ENCODE measurements around the gene EXT2. TPM values are rescaled to one million over a fixed set of nuclear protein-coding genes. Genes with fewer than 3 reads are reported as not detected.

EXT2 gene
- total RNA-seq, 2 donors from 2014 or later: 76.5 to 96.7 TPM

DNA sequence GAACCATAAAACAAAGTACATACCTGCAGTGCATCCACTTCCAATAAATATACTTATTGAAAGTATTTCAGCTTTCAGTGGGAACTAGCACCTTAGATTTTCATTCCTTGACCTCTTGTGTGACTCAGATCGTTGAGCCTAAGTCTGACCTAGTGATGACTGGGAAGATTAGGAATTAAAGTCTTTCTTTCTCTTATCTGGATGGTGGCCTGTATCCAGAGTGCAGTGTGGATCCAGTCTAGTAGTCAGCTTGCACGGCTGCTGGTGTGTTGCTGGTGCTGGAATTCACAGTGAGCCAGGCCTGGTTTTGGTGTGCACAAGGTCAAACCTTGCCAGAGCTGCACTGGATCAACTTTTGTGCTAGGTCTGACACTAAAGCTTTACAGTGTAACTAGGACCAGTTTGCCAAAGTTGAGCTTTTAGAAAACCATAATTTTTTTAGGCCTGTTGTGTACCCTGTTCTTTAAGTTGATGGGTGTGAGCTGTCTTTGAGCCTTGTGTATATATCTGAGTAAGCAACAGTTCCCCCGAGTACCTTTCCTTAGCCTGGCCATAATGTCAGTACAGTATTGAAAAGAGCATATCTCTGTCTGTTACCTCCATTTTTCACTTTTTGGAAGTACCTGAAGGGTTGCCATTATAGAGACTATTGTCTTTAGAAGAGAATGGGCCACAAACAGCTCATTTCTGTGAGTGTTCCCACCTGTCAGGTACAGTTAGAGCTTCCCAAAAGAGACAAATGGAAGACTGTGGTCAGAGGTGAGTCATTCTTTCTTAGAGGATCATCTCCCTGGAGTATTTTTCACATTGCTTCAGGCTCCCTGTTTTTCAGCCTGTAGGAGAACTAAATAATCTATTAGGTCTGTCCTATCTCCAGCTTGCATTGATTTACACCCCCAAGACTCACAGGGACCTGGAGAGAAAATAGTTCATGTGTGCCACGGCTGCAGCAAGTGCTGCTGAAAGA lies 124.6 kb downstream of the EXT2 start:
- WGBS: 73% methylated on average over 4 of the region's 4 CpGs
- intact Hi-C loops (cut with DNase I): no loop called here
- TF ChIP-seq, protein P1, sequence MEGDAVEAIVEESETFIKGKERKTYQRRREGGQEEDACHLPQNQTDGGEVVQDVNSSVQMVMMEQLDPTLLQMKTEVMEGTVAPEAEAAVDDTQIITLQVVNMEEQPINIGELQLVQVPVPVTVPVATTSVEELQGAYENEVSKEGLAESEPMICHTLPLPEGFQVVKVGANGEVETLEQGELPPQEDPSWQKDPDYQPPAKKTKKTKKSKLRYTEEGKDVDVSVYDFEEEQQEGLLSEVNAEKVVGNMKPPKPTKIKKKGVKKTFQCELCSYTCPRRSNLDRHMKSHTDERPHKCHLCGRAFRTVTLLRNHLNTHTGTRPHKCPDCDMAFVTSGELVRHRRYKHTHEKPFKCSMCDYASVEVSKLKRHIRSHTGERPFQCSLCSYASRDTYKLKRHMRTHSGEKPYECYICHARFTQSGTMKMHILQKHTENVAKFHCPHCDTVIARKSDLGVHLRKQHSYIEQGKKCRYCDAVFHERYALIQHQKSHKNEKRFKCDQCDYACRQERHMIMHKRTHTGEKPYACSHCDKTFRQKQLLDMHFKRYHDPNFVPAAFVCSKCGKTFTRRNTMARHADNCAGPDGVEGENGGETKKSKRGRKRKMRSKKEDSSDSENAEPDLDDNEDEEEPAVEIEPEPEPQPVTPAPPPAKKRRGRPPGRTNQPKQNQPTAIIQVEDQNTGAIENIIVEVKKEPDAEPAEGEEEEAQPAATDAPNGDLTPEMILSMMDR (IDR thresholded peaks at IDR 0.05): no peak
- Histone ChIP-seq H3K9me3 (no peaks in the 10 kb centered on the region), H3K27ac (no peak overlapping the region), H3K4me3 (no peak overlapping the region), H3K27me3 (replicated peaks; ENCODE audit: insufficient read depth) (no peaks in the 10 kb centered on the region), H3K36me3 (no peaks in the 10 kb centered on the region), H3K4me1 (replicated peaks) (no peaks in the 10 kb centered on the region)
- no peak for DNase-seq (ENCODE audit: low spot score)

DNA sequence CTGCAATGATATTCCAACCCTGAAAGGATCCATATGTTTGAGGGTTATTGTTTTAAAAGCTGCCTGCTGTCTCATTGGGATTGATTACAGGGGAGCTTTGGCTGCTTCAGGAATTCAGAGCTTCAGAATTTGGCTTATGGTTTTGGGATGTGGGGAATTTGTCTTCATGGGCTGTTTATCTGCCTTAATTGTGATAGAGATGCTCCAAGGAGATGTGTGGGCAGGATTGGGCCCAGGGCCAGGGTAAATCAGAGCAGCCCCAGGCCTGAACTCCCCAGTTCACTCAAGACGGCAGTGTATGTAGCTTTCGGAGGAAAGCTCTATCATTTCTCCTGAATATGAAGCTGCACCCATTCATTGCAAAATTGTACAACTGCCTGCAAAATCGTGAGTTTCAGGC lies 126.0 kb downstream of the EXT2 start:
- no peak overlapping the region for H3K27ac ChIP-seq
- no peaks in the 10 kb centered on the region for H3K9me3 ChIP-seq
- no peaks in the 10 kb centered on the region for H3K27me3 ChIP-seq (replicated peaks; ENCODE audit: insufficient read depth)
- H3K36me3 ChIP-seq: no peaks in the 10 kb centered on the region
- TF ChIP-seq POLR2AphosphoS5 (IDR thresholded peaks at IDR 0.05) (no peak), POLR2A (IDR thresholded peaks at IDR 0.05) (no peak)
- TF ChIP-seq, protein P1 (IDR thresholded peaks at IDR 0.05): no peak
- no peaks in the 10 kb centered on the region for H3K4me1 ChIP-seq (replicated peaks)
- 80% methylated on average over 3 of the region's 3 CpGs for WGBS
- intact Hi-C loops (cut with DNase I): no loop called here
- H3K4me3 ChIP-seq: no peak overlapping the region
- no peak for DNase-seq (ENCODE audit: low spot score)

DNA sequence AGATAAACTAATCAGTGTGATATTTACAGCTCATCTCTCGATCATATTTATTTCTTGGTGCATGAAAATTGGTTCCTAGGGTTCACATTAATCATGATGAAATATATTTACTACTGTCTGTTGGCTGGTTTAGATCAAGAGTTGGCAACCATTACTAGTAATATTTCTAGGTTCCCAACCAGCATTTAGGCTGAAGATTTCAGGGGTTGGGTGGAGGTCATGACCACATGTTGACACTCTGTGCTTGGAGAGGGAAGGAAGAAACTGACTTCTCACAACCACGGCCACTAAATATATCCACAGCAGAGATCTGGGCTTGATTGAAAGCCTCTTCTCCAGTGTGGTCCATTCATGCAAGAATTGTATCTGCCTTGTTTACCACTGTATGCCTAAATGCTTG lies 126.5 kb downstream of the EXT2 start:
- intact Hi-C loops (cut with DNase I): no loop called here
- WGBS: 87% methylated on average over 2 of the region's 2 CpGs
- H3K4me1 ChIP-seq (replicated peaks): no peaks in the 10 kb centered on the region
- no peaks in the 10 kb centered on the region for H3K9me3 ChIP-seq
- H3K4me3 ChIP-seq: no peak overlapping the region
- DNase-seq (ENCODE audit: low spot score): no peak
- TF ChIP-seq POLR2A (IDR thresholded peaks at IDR 0.05) (no peak), POLR2AphosphoS5 (IDR thresholded peaks at IDR 0.05) (no peak)
- TF ChIP-seq, protein P1 (IDR thresholded peaks at IDR 0.05): no peak
- no peaks in the 10 kb centered on the region for H3K27me3 ChIP-seq (replicated peaks; ENCODE audit: insufficient read depth)
- H3K27ac ChIP-seq: no peak overlapping the region
- no peaks in the 10 kb centered on the region for H3K36me3 ChIP-seq

DNA sequence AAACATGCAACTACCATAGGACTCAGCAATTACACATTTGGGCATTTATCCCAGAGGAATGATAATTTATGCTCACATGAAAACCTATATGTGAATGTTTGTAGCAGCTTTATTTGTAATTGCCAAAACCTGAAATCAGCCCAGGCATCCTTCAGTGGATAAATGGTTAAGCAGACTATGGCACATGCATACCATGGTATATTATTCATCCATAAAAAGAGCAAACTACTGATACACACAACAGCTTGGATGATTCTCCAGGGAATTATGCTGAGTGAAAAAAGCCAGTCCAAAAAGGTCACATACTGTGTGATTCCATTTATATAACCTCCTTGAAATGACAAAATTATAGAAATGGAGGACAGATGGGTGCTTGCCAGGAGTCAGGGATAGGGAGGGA lies 127.8 kb downstream of the EXT2 start:
- Histone ChIP-seq H3K27ac (no peak overlapping the region), H3K4me3 (no peak overlapping the region), H3K36me3 (no peaks in the 10 kb centered on the region), H3K27me3 (replicated peaks; ENCODE audit: insufficient read depth) (no peaks in the 10 kb centered on the region), H3K4me1 (replicated peaks) (no peaks in the 10 kb centered on the region), H3K9me3 (no peaks in the 10 kb centered on the region)
- no peak for TF ChIP-seq POLR2A (IDR thresholded peaks at IDR 0.05)
- TF ChIP-seq, protein P1 (IDR thresholded peaks at IDR 0.05): no peak
- DNase-seq (ENCODE audit: low spot score): no peak
- intact Hi-C loops (cut with DNase I): no loop called here
